Glutamatergic neuron (in vitro differentiated cells): ENCODE data around the gene PON2. TPM values are rescaled to one million over a fixed set of nuclear protein-coding genes. Genes with fewer than 3 reads are reported as not detected.

Experiments used
- DNase-seq: peaks from one replicate; pipeline ENCODE4 v3.0.0; 2022
- H3K27ac Mint-ChIP-seq: one replicate; pipeline ENCODE4 v1.8.0; 2020; ENCODE audit warnings: mild to moderate bottlenecking, mixed read lengths, inconsistent platforms; ENCODE audit not compliant: unreplicated experiment
- H3K27me3 Mint-ChIP-seq: one replicate; pipeline ENCODE4 v1.8.0; 2020; ENCODE audit warnings: mild to moderate bottlenecking, moderate library complexity, mixed read lengths, inconsistent platforms; ENCODE audit not compliant: unreplicated experiment
- H3K36me3 Mint-ChIP-seq: one replicate; pipeline ENCODE4 v1.8.0; 2020; ENCODE audit warnings: mild to moderate bottlenecking, mixed read lengths, inconsistent platforms; ENCODE audit not compliant: unreplicated experiment
- H3K4me1 Mint-ChIP-seq: one replicate; pipeline ENCODE4 v1.8.0; 2020; ENCODE audit warnings: mild to moderate bottlenecking, low read depth, mixed read lengths, inconsistent platforms; ENCODE audit not compliant: unreplicated experiment
- H3K4me3 Mint-ChIP-seq: one replicate; pipeline ENCODE4 v1.8.0; 2020; ENCODE audit warnings: mild to moderate bottlenecking, mixed read lengths, inconsistent platforms; ENCODE audit not compliant: unreplicated experiment
- H3K9me3 Mint-ChIP-seq: one replicate; pipeline ENCODE4 v1.8.0; 2020; ENCODE audit warnings: mild to moderate bottlenecking, moderate library complexity, mixed read lengths, inconsistent platforms; ENCODE audit not compliant: unreplicated experiment
- CTCF ChIP-seq: fragments of 200-600 bp; sonication (generic); IDR thresholded peaks from one replicate; pipeline ENCODE4 v1.5.0; 2021; ENCODE audit not compliant: partially characterized antibody, unreplicated experiment
- total RNA-seq: library from RNA; stranded (reverse); fragmentation: NEBNext Ultra II Directional; extraction: Animal tissue kit (Norgen Biotek cat#: 25700); gene quantifications from one replicate; pipeline ENCODE4 v1.2.1, GENCODE V29; 2021; ENCODE audit not compliant: unreplicated experiment

Gene PON2
- total RNA-seq, 1 donor from 2014 or later = 55.7 TPM

DNA sequence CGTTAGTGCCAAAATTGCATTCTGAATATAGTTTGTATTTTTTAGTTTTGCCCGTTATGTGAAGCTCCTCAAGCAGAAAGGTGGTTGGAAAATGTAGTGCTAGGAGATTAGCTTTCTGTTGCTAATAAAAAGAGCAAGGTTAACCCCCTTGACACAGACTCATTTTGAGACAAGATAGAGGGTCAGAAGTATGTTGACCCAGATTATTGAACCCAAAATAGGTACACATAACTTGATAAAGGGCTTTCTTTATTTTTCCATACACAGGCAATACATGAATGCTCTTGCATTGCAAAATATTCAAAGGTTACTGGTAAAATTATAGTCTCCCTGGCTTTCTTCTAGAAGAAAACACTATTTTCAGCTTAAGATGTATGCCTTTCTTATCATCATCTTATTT lies 10.0 kb upstream of the PON2 start:
- Mint-ChIP-seq H3K4me3 (no peak overlapping the region), H3K27ac (no peak overlapping the region), H3K4me1 (no peaks in the 10 kb centered on the region), H3K36me3 (no peaks in the 10 kb centered on the region), H3K9me3 (no peaks in the 10 kb centered on the region), H3K27me3 (peaks cover 6% of the 10 kb centered on the region)
- TF ChIP-seq CTCF = no peak
- DNase-seq = no peak

DNA sequence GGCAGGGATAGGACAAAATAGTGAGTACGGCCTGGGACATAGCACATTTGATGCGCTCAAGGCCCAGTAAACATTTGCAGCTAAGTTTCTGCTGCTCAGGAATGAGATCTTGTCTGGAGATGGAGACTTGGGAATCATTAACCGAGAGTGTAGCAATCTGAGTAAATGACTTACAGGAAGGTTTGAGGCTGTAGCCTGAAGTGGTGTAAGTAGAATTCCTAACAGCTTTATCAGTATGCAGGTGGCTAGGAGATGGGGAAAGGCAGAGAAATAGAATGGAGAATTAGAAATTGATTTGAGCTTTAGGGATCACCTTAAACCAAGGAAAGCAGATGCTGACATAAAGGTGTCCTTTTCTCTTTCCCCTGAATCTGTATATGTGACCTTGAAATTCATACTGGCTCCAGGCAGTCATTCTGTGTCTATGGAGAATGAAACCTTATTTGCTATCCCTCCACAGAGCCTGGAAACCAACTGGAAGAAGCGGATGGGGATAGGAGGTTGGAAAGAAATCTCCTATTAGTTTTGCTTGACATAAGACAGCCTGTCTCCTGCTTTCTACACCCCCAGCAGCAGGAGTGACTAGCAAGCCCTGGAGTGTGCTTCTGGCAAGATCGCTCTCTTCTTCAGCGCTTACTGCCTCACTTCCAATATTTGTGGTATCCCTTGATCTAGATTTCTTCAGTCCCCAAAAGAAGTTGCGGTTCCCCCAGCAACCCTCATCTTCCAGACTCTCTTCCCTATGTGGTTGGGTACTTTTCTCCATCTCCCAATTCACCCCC lies 6.4 kb upstream of the PON2 start:
- TF ChIP-seq CTCF = no peak
- Mint-ChIP-seq H3K9me3 (no peaks in the 10 kb centered on the region), H3K36me3 (no peaks in the 10 kb centered on the region), H3K4me1 (no peaks in the 10 kb centered on the region), H3K4me3 (no peak overlapping the region), H3K27ac (no peak overlapping the region), H3K27me3 (peaks cover 6% of the 10 kb centered on the region)
- no peak for DNase-seq

GRCh38 chr7:95440394-95441038 lies 5.7 kb upstream of the PON2 start:
- no peak for TF ChIP-seq CTCF
- H3K4me1 Mint-ChIP-seq = peaks cover 2% of the 10 kb centered on the region
- no peak overlapping the region for H3K4me3 Mint-ChIP-seq
- no peak for DNase-seq
- H3K36me3 Mint-ChIP-seq = no peaks in the 10 kb centered on the region
- peaks cover 6% of the 10 kb centered on the region for H3K27me3 Mint-ChIP-seq
- H3K27ac Mint-ChIP-seq = no peak overlapping the region
- H3K9me3 Mint-ChIP-seq = no peaks in the 10 kb centered on the region

DNA sequence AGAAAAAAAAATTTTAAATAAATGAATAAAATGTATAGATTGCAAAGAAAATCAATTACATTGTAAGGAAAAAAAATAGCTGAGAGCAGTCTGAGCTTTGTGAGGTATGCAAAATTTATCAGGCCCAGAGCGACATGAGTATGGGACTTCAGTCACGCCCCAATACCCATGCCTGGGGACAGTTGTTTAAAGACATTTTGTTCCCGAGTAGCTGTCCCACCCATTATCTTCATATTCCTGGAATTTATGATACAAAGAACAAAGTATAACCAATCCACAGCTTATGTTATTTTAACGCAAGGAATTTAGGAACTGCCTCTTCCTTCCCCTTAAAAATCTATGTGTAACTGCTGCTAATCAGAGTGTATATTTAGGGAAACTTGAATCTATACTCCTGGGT lies 1.6 kb upstream of the PON2 start:
- Mint-ChIP-seq H3K4me3 (no peak overlapping the region), H3K36me3 (no peaks in the 10 kb centered on the region), H3K27me3 (no peaks in the 10 kb centered on the region), H3K9me3 (peaks cover 3% of the 10 kb centered on the region), H3K27ac (no peak overlapping the region), H3K4me1 (peaks cover 5% of the 10 kb centered on the region)
- TF ChIP-seq CTCF = no peak
- no peak for DNase-seq

GRCh38 chr7:95435422-95435780 lies 573 bp upstream of the PON2 start:
- H3K27me3 Mint-ChIP-seq = peaks cover 2% of the 10 kb centered on the region
- H3K27ac Mint-ChIP-seq = peak overlapping the region; percentile 94
- no peak for DNase-seq
- peaks cover 5% of the 10 kb centered on the region for H3K4me1 Mint-ChIP-seq
- TF ChIP-seq CTCF = no peak
- H3K9me3 Mint-ChIP-seq = peaks cover 3% of the 10 kb centered on the region
- H3K4me3 Mint-ChIP-seq = peak overlapping the region; percentile 88
- no peaks in the 10 kb centered on the region for H3K36me3 Mint-ChIP-seq
